NCI-H345 treated with DMSO at 0.1 percent for 48 hours (cell line): ENCODE data around the gene MAP3K3.

ENCODE experiments used
- DNase-seq: peaks from one replicate; lab custom pipeline; 2025; ENCODE audit not compliant: unreplicated experiment; lab: John Stamatoyannopoulos, UW

Gene MAP3K3

DNA sequence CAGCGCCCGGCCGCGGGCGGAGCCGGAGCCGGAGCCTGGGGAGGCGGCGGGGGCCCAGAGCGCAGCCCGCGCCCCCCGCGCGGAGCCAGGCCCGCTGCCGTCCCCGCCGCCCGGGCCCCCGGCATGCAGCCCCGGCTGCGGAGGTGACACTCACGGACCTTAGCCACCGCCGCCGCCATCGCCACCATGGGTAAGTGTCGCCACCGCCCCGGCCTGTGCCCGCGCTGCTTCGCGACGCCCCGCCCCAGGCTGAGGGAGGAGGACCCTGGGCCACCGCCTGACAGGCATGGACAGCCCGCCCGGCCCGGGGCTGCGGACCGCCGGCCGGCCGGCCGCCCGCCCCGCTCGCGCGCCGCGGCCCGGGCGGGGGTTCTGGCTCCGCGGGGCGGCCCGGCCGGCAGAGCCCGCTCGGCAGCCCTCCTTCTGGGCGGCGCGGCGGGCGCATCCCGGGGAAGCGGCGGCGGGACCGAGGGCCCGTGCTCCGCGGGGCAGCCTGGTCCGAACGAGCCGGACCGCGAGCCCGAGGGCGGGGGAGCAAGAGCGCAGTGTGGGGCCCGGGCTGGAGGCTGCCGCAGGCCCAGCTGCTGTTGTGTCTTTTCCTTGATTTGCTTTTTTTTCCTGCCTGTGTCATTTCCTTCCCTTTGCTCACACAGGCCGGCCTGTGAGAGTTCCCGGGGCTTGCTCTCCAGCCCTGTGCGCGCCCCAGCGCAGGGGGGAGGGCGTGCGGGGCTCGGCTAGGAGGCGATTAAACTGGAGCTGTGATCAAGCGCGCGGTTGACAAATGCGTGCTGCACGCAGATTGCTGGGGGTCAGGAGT is 565 bp downstream of the MAP3K3 start:
- no peak for DNase-seq

DNA sequence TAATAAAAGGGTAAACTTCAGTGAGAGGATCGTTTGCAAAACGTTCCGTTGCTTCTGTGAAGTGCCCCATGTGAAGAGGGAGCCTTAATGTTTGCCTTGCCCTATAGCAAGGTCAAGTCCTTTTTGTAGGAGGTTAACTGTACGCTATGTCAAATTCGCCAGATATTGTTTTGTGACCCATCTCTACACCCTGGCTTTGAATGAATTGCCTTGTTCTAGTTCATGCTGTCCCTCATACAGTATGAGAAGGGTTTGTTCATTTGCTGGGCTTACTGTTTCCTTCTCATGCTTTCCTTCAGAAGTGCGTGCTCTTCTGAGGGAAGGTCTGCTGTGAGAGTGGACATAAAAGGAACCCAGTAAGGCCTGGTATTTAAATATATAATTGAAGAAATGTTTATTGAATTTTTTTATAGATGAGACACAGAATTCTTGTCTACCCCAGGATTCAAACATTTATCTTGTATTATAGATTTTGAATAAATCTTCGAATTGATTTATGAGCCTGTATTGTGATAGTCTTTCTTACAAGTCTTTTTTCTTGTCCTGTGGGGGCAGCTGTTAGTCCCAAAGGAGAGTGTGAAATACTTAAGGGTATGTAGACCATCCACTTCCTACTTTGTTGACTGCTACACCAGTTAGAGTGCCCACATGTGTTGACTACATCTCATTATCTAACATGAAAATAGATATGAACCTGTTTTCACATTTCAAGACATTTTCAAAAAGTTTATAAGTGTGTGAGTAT is 1.7 kb downstream of the MAP3K3 start:
- no peak for DNase-seq

DNA sequence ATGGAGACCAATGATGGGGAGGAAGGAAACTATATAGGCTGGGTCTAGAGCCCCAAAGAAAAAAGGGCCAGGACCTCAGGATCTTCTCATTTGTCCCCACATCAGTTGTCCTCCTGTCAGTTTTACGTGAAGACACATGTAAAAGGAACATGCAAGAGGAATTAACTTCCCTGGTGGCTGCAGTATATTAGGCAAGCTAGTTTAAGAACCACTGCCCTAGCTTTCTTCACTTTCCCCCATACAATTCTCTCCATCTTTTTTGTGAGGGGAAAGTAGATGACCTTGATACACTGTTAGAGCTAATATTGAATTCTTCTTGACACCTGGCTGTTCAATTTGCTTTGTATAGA is 2.3 kb downstream of the MAP3K3 start:
- DNase-seq = no peak

GRCh38 chr17:63626551-63627180 is 4.4 kb downstream of the MAP3K3 start:
- no peak for DNase-seq

DNA sequence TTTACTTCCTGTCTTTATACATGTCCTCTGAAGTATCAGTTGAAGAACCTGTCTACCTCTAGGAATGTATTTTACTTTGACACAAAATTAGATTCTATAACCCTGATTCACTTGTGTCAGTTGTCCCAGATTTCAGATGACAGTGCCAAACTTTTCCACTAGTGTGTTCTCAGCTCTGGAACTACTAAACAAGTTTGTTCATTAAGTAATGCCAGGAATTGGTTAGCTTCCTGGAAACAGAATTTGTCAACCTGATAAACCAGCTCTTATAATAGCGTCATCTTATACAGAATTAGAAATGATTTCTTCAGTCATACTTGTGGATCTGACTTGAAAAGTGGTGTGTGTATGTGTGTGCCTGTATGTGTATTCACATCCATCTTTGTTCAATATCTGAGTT is 7.4 kb downstream of the MAP3K3 start:
- DNase-seq = no peak

DNA sequence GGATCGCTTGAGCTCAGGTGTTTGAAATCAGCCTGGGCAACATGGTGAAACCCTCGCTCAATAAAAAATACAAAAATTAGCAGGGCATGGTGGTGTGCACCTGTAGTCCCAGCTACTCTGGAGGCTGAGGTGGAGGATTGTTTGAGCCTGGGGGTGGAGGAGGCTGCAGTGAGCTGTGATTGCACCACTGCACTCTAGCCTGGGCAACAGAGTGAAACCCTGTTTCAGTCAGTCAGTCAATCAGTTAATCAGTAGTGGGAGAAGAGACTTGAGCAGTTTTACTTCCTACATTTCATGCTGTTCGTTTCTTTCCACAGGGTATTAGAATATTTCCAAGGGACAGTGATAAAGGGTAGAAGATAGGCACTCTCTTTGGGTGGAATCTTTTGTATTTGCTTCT is 8.8 kb downstream of the MAP3K3 start:
- no peak for DNase-seq

- no peak for DNase-seq
Measured at GRCh38 chr17:63631626-63632025, 9.4 kb downstream of the MAP3K3 start.

DNA sequence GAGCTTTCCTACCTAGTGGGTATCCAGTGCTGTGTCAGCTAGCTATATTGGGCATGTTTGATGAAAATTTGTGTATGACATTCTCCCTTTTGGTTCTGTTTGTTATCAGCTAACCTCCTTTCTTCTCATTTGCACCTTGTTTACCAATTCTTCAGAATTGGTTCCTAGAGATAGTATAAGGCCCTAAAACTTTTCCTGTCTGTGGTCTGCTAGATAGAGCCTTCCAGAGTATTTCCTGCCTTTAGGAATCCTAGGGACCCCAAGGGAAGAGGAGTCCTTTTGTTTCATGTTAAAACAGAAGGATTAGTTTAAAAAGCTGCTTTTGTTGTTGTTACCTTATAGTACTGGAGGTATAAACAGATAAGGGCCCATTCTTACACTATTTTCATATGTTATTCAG is 11.5 kb downstream of the MAP3K3 start:
- no peak for DNase-seq

DNA sequence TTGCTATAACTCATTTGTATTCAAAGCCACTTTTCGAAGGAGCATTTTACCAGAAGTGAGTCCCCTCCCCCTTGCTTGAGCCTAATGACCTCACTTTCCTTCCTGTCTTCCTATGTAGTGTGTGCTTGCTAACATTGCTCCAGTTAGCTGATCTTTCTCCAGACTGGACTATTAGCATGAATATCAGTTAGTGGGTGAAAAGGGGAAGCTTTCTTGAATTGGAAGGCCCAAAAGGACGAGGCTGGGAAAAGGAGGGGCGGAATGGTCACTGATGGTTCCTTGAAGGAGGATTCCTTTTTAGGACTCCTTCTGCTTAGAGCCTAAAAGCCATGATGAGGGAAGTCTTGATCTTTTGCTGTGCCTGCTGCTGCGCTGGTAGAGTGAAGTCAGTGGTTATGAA is 11.9 kb downstream of the MAP3K3 start:
- no peak for DNase-seq

- DNase-seq = no peak
Measured at GRCh38 chr17:63634816-63635215, 12.6 kb downstream of the MAP3K3 start.

- DNase-seq = no peak
Measured at GRCh38 chr17:63635290-63635689, 13.1 kb downstream of the MAP3K3 start.

GRCh38 chr17:63635787-63636186 is 13.6 kb downstream of the MAP3K3 start:
- no peak for DNase-seq

GRCh38 chr17:63639125-63639524 is 16.9 kb downstream of the MAP3K3 start:
- DNase-seq = no peak

DNA sequence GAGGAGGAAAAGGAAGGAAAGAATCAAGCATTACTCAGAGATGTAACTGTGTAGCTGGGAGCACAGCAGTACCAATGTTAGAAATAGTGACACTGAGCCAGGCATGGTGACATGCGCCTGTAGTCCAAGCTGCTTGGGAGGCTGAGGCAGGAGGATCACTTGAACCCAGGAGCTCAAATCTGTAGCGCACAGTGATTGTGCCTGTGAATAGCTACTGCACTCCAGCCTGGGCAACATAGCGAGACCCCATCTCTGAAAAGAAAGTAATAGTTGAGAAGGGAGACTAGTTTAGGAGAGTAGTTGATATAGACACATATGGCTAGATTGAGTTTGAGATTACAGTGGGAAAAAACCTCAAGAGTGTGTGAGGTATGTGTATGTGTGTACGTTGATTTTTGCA is 17.8 kb downstream of the MAP3K3 start:
- DNase-seq = no peak

- no peak for DNase-seq
Measured at GRCh38 chr17:63641692-63642448, 19.7 kb downstream of the MAP3K3 start.

DNA sequence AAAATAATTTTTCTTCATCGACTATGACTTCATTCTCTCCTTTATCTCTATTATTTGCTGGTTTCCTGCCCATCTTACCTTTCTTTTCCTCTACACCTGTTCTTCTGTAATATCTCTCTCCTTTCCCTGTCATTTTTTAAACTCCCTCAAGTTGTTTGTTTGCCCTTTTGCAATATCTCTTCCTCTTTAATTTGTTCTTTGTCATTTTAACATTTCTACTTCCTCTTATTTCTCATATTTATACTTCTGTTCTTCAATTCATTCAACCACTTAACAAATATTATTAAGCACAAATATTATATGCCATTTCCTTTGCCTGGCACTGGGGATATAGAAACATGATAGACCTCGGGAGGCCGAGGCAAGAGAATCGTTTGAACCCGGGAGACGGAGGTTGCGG is 22.6 kb downstream of the MAP3K3 start:
- no peak for DNase-seq

DNA sequence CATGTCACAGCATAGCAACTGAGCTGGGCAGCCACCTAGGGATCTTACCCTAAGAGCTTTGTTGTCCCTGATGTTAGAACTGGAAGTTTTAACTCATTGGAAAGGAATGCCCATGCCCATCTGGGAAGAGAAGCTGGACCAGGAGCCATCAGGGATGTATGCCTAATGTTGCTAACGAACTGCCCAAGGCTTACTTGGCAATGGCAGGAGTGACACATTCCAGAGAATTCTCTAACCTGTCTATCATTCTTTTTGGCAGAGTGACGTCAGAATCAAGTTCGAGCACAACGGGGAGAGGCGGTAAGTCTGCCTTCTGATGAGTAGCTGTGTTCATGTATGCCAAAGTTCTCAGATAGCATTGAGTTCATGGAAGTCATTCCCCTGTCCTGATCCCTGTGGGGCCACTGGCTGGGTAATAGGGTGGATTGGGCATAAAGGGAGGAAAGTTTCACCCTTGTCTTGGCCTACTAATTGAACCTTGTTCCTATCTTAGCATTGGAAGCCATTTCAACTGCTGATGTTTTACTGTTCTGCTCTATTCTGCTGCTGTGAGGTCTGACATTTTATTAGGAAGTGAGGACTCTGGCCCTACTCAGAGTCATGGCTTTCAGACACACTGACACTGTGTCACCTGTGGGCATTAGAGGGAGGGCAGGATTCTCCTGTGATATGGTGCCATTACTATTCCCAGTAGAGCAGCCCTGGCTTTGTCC is 23.7 kb downstream of the MAP3K3 start:
- DNase-seq = no peak

DNA sequence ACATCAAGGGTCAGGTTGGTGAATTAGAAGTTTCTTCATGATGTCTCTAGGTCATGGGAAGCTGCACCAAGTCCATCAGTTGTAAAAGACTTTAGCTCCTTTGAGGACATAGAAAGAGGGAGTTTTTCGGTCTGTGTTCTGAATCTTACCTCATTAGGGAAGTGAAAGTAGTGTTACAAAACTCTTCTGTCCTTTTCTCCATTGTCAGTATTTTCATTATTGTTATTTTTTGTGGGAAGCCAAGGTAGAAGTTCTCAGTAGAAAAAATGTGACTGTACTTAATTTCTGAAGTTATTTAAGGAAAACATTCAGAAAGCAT is 24.2 kb downstream of the MAP3K3 start:
- DNase-seq = no peak

DNA sequence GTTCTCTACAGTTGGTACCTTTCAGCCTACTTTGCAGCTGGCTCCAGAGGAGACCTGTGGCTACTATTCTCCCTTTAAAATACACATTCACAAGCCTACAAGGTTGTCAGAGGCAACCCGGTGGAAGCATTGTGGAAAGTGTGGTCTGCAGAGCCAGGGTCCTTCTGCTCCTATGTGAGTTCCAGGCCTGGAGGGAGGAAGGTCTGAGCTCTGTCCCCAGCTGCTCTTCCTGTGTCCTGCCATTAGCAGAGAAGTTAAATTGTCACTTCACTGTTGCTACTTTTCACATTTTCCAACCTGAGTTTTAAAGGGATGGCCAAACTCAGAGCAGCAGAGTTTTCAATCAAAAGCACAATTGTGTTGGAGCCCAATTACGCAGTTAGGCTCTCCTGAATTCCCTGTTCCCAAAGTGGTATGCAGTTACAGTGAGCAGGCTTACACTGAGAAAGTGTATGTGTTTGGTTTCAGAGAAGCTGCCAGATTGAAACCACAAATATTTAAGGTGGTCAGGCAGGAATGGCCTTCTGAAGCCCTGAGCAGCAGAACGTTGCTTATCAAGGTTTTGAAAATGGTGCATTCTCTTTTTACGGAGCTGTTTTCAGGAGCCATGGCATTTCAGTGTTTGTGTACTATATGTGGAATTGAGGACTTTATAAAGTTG is 25.0 kb downstream of the MAP3K3 start:
- no peak for DNase-seq

DNA sequence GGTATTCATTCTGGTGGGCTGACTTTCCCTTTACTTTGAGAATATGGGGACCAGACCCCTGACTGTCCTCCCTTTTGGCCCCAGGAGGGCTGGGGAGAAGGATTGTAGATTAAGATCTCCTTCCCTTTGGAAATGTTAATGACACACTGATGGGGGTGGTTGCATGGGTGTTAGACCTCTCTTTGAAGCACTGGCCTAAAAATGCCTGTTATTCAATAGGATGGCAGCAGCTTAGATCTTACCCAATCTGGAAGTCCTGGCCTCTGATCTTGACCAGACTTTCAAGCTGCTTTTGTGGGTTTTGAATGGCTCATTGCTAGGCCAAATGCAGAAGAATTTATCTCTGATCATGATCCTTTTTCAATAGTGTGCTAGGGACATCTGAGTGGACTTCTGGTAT is 25.7 kb downstream of the MAP3K3 start:
- no peak for DNase-seq
